ENCODE measurements around the gene CLPTM1L.

DNA sequence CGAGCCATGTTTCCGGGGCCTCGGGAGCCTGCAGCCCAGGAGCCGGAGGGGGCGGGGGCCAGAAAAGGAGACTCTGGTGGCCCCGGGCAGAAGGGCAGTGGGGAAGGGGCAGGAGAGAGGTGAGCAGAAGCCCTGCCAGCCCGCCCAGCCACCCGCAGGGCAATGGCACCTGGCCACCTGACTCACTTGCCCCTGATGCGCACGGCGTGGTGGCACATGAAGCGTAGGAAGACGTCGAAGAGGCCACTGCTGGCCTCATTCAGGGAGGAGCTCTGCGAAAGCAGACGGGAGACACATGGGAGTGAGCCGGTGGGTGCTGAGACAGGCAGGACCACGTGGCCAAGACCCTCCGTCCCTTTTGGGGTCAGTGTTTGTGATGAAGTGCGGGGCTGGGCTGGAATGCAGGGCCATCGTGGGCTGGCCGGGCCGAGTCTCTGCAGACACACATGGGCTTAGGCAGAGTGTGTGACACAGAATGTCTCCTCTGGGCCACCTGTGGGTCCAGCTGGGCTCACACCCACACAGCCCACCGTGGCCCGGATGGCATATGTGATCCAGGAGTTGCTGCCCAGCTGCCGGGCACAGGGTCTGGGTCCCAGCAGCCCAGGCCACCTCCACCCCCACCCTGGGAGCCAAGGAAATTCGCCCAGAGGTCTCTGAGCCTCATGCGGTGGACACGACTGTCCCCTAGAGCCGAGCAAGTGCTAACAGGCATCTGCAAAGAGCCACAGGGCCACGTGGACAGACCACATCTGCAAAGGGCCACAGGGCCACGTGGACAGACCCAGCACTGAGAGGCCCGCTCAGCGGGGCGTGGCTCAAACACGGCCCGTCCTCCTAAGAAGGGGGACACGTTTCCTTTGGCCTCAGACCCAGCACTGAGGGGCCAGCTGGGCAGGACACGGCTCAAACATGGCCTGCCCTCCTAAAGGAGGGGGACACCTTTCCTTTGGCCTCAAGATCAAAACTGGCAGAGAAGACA lies 73.7 kb downstream of the CLPTM1L start:
- TF ChIP-seq ZNF274 (IDR thresholded peaks at IDR 0.05; ENCODE audit: low read depth, low read length) = no peak
- no peak for TF ChIP-seq YY1 (IDR thresholded peaks at IDR 0.05; ENCODE audit: insufficient read depth, insufficient read length)
- no peak for TF ChIP-seq SUZ12 (IDR thresholded peaks at IDR 0.05; ENCODE audit: extremely low read depth, insufficient read depth, insufficient read length)

Measured in NT2/D1 (cell line).